Calu3 (cell line): Measurements from ENCODE around the gene SHROOM3. TPM values are rescaled to one million over a fixed set of nuclear protein-coding genes. Genes with fewer than 3 reads are reported as not detected.

ENCODE experiments used
- BruUV-seq: library from RNA; stranded (reverse); fragments of 400-500 nt; replicated peaks from 2 replicates; lab custom pipeline; 2021; lab: Mats Ljungman, UMichigan
- CTCF ChIA-PET: fragments of 300-600 bp; sonication (Branson Sonifier 250); formaldehyde crosslinking; loops from one replicate; lab custom pipeline; 2022; ENCODE audit warnings: antibody characterized with exemption; lab: Charles Lee
- DNase-seq: peaks from one replicate; pipeline ENCODE4 v3.0.0; 2022
- H3K27ac Mint-ChIP-seq: one replicate; pipeline ENCODE4 v1.8.0; 2022; ENCODE audit warnings: mixed read lengths; ENCODE audit not compliant: unreplicated experiment
- H3K27me3 Mint-ChIP-seq: one replicate; pipeline ENCODE4 v1.8.0; 2022; ENCODE audit warnings: mixed read lengths; ENCODE audit not compliant: unreplicated experiment
- H3K36me3 Mint-ChIP-seq: one replicate; pipeline ENCODE4 v1.8.0; 2022; ENCODE audit warnings: mild to moderate bottlenecking, moderate library complexity, mixed read lengths; ENCODE audit not compliant: insufficient read depth, unreplicated experiment
- H3K4me1 Mint-ChIP-seq: one replicate; pipeline ENCODE4 v1.8.0; 2022; ENCODE audit warnings: mild to moderate bottlenecking, low read depth, mixed read lengths; ENCODE audit not compliant: unreplicated experiment
- H3K4me3 Mint-ChIP-seq: one replicate; pipeline ENCODE4 v1.8.0; 2022; ENCODE audit warnings: mild to moderate bottlenecking, low read depth, moderate library complexity, mixed read lengths; ENCODE audit not compliant: unreplicated experiment
- H3K9me3 Mint-ChIP-seq: one replicate; pipeline ENCODE4 v1.8.0; 2022; ENCODE audit warnings: low read depth, mixed read lengths; ENCODE audit not compliant: unreplicated experiment
- intact Hi-C: fragments of 100-400 bp; cut with micrococcal nuclease; formaldehyde crosslinking; loops from one replicate; pipeline ENCODE4 v1.10.0; 2022; ENCODE audit not compliant: unreplicated experiment
- total RNA-seq: library from RNA; stranded (reverse); gene quantifications from 2 replicates; pipeline ENCODE4 v1.2.3, GENCODE V29; 2022
- TF ChIP-seq, protein P1 (sequence below): fragments of 200-600 bp; IDR thresholded peaks from one replicate; pipeline ENCODE4 v1.8.0; 2022; ENCODE audit warnings: antibody characterized with exemption; ENCODE audit not compliant: unreplicated experiment

Gene SHROOM3
- total RNA-seq, 1 experiment from 2014 or later: 114 TPM

DNA sequence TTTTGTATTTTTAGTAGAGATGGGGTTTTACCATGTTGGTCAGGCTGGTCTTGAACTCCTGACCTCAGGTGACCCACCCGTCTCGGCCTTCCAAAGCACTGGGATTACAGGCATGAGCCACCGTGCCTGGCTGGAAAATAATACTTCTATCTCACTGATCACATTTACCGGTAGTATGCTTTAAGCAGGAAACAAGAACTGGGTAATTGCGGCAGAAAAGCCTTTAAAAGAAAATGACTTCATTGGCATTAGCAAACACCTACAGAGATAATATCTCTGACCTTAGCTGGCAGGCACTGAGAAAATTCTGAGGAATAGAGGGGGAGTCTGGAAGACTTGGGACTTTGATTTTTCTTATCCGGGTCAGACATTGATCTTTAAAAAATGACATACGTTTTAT is 78.5 kb downstream of the SHROOM3 start:
- no peaks in the 10 kb centered on the region for H3K27me3 Mint-ChIP-seq
- H3K4me1 Mint-ChIP-seq: peaks cover 45% of the 10 kb centered on the region
- H3K36me3 Mint-ChIP-seq: peaks cover 5% of the 10 kb centered on the region
- no TSS peak for BruUV-seq
- intact Hi-C loops: loop anchor here (2.0 to 5.0 kb wide), 6 partner anchors 34 to 234 kb away; no protein-coding TSS in a partner anchor
- H3K27ac Mint-ChIP-seq: no peak overlapping the region
- CTCF ChIA-PET: interaction anchor here (0.9 to 1.2 kb wide), 2 partner anchors 38 to 231 kb away, joined by 3 read pairs; no protein-coding TSS in a partner anchor
- TF ChIP-seq, protein P1, sequence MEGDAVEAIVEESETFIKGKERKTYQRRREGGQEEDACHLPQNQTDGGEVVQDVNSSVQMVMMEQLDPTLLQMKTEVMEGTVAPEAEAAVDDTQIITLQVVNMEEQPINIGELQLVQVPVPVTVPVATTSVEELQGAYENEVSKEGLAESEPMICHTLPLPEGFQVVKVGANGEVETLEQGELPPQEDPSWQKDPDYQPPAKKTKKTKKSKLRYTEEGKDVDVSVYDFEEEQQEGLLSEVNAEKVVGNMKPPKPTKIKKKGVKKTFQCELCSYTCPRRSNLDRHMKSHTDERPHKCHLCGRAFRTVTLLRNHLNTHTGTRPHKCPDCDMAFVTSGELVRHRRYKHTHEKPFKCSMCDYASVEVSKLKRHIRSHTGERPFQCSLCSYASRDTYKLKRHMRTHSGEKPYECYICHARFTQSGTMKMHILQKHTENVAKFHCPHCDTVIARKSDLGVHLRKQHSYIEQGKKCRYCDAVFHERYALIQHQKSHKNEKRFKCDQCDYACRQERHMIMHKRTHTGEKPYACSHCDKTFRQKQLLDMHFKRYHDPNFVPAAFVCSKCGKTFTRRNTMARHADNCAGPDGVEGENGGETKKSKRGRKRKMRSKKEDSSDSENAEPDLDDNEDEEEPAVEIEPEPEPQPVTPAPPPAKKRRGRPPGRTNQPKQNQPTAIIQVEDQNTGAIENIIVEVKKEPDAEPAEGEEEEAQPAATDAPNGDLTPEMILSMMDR: no peak
- no peaks in the 10 kb centered on the region for H3K9me3 Mint-ChIP-seq
- no peak overlapping the region for H3K4me3 Mint-ChIP-seq
- peak; percentile 7 for DNase-seq

- Mint-ChIP-seq H3K4me1 (peaks cover 49% of the 10 kb centered on the region), H3K27me3 (no peaks in the 10 kb centered on the region), H3K9me3 (no peaks in the 10 kb centered on the region), H3K4me3 (no peak overlapping the region), H3K27ac (no peak overlapping the region), H3K36me3 (peaks cover 5% of the 10 kb centered on the region)
- no TSS peak for BruUV-seq
- no peak for DNase-seq
- TF ChIP-seq, protein P1: no peak
- CTCF ChIA-PET: no interaction called here
- intact Hi-C loops: loop anchor here (5.0 kb wide), 5 partner anchors 33 to 233 kb away; no protein-coding TSS in a partner anchor
These were observed 79.1 kb downstream of the SHROOM3 start for GRCh38 chr4:76514087-76514486.

GRCh38 chr4:76515975-76516843 is 81.2 kb downstream of the SHROOM3 start:
- BruUV-seq: no TSS peak
- TF ChIP-seq, protein P1: no peak
- Mint-ChIP-seq H3K27ac (no peak overlapping the region), H3K9me3 (no peaks in the 10 kb centered on the region), H3K36me3 (peaks cover 5% of the 10 kb centered on the region), H3K4me1 (peaks cover 48% of the 10 kb centered on the region), H3K27me3 (no peaks in the 10 kb centered on the region), H3K4me3 (no peak overlapping the region)
- intact Hi-C loops: no loop called here
- CTCF ChIA-PET: interaction anchor here (0.6 to 2.0 kb wide), 3 partner anchors 10 to 1022 kb away, joined by 3 to 6 read pairs (median 5); no protein-coding TSS in a partner anchor
- DNase-seq: no peak

GRCh38 chr4:76518241-76518640 is 83.2 kb downstream of the SHROOM3 start:
- Mint-ChIP-seq H3K27ac (peak overlapping the region; percentile 2), H3K27me3 (no peaks in the 10 kb centered on the region), H3K4me1 (peaks cover 27% of the 10 kb centered on the region), H3K9me3 (no peaks in the 10 kb centered on the region), H3K36me3 (peaks cover under 1% of the 10 kb centered on the region), H3K4me3 (no peak overlapping the region)
- intact Hi-C loops: no loop called here
- TF ChIP-seq, protein P1: no peak
- CTCF ChIA-PET: interaction anchor here (0.9 kb wide), 1 partner anchor 9 kb away, joined by 4 read pairs; no protein-coding TSS in a partner anchor
- BruUV-seq: no TSS peak
- no peak for DNase-seq
